Measurements from ENCODE around the gene GALNT10.

The GALNT10 gene

GRCh38 chr5:154303133-154303532 lies 112.6 kb downstream of the GALNT10 start:
- Histone ChIP-seq H3K27ac (replicated peaks) (no peak overlapping the region), H3K4me3 (replicated peaks; ENCODE audit: insufficient read depth, low read length) (no peak overlapping the region), H3K27me3 (ENCODE audit: insufficient read depth, poor library complexity, severe bottlenecking) (no peaks in the 10 kb centered on the region)
- no peak for DNase-seq (ENCODE audit: low read depth in 1 of 2, low spot score in 1 of 2)
- no peak for TF ChIP-seq POLR2AphosphoS5 (IDR thresholded peaks at IDR 0.05; ENCODE audit: low read depth)
- TF ChIP-seq CTCF (IDR thresholded peaks at IDR 0.05; ENCODE audit: insufficient read depth, low read length), result no peak
- no peak for TF ChIP-seq SPI1 (IDR thresholded peaks at IDR 0.05; ENCODE audit: borderline replicate concordance, low read depth)

GRCh38 chr5:154308443-154309370 lies 118.2 kb downstream of the GALNT10 start:
- no peak for DNase-seq (ENCODE audit: low read depth in 1 of 2, low spot score in 1 of 2)
- TF ChIP-seq GABPA (IDR thresholded peaks at IDR 0.05; ENCODE audit: low read depth) (no peak), CTCF (IDR thresholded peaks at IDR 0.05; ENCODE audit: insufficient read depth, low read length) (no peak), SPI1 (IDR thresholded peaks at IDR 0.05; ENCODE audit: borderline replicate concordance, low read depth) (no peak), POLR2AphosphoS5 (IDR thresholded peaks at IDR 0.05; ENCODE audit: low read depth) (no peak), REST (IDR thresholded peaks at IDR 0.05; ENCODE audit: insufficient replicate concordance, low read depth) (no peak)
- H3K4me3 ChIP-seq (replicated peaks; ENCODE audit: insufficient read depth, low read length), result no peak overlapping the region
- H3K27me3 ChIP-seq (ENCODE audit: insufficient read depth, poor library complexity, severe bottlenecking), result no peaks in the 10 kb centered on the region
- no peak overlapping the region for H3K27ac ChIP-seq (replicated peaks)

GRCh38 chr5:154309371-154309745 lies 118.8 kb downstream of the GALNT10 start:
- no peak for TF ChIP-seq REST (IDR thresholded peaks at IDR 0.05; ENCODE audit: insufficient replicate concordance, low read depth)
- TF ChIP-seq POLR2AphosphoS5 (IDR thresholded peaks at IDR 0.05; ENCODE audit: low read depth), result no peak
- TF ChIP-seq SPI1 (IDR thresholded peaks at IDR 0.05; ENCODE audit: borderline replicate concordance, low read depth), result no peak
- TF ChIP-seq CTCF (IDR thresholded peaks at IDR 0.05; ENCODE audit: insufficient read depth, low read length), result no peak
- TF ChIP-seq GABPA (IDR thresholded peaks at IDR 0.05; ENCODE audit: low read depth), result no peak
- no peaks in the 10 kb centered on the region for H3K27me3 ChIP-seq (ENCODE audit: insufficient read depth, poor library complexity, severe bottlenecking)
- H3K27ac ChIP-seq (replicated peaks), result no peak overlapping the region
- no peak overlapping the region for H3K4me3 ChIP-seq (replicated peaks; ENCODE audit: insufficient read depth, low read length)
- no peak for DNase-seq (ENCODE audit: low read depth in 1 of 2, low spot score in 1 of 2)

Measured in HL-60 (cell line).